Measurements from ENCODE around the gene RBM15. TPM values are rescaled to one million over a fixed set of nuclear protein-coding genes. Genes with fewer than 3 reads are reported as not detected.

RBM15 gene
- total and polyA plus RNA-seq, 2 donors (not counting 3 experiments of a cell fraction or from before 2014, with no cell fraction given): 8.5 to 29.5 TPM

DNA sequence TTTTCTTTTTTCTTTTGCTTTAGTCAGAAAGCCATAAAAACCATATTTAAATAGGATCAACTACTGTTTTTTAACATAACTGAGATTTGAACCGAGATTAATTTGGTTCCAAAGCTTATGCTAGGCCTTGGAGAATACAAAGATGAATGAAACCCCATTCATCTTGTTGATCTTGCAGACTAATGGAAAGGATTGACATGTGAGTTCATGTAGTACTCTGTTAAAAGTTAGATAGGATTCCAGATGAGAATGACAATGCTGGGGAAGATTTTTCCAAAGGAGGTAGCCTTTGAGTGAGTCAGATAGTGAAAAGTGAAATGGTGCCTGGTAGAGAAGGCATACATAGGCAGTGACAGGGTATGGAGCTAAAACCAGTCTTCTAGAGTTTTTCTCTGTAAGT, 22.7 kb downstream of the RBM15 start:
- FAIRE-seq: no peak
- TF ChIP-seq JUN (IDR thresholded peaks at IDR 0.05; ENCODE audit: borderline replicate concordance, insufficient read depth, insufficient read length, low read depth) (no peak), POLR2A (IDR thresholded peaks at IDR 0.05; ENCODE audit: low read depth, low read length) (no peak), FOS (IDR thresholded peaks at IDR 0.05; ENCODE audit: borderline replicate concordance, insufficient read depth, low read length) (no peak), EZH2 (IDR thresholded peaks at IDR 0.05; ENCODE audit: borderline replicate concordance, low read depth, low read length, severe bottlenecking) (no peak), GATA2 (IDR thresholded peaks at IDR 0.05; ENCODE audit: insufficient read depth, insufficient read length, low read depth, low read length) (no peak), POLR2AphosphoS5 (IDR thresholded peaks at IDR 0.05; ENCODE audit: insufficient read depth, low read depth, low read length) (no peak), MYC (IDR thresholded peaks at IDR 0.05; ENCODE audit: low read depth, low read length) (no peak)
- TF ChIP-seq, protein P1, sequence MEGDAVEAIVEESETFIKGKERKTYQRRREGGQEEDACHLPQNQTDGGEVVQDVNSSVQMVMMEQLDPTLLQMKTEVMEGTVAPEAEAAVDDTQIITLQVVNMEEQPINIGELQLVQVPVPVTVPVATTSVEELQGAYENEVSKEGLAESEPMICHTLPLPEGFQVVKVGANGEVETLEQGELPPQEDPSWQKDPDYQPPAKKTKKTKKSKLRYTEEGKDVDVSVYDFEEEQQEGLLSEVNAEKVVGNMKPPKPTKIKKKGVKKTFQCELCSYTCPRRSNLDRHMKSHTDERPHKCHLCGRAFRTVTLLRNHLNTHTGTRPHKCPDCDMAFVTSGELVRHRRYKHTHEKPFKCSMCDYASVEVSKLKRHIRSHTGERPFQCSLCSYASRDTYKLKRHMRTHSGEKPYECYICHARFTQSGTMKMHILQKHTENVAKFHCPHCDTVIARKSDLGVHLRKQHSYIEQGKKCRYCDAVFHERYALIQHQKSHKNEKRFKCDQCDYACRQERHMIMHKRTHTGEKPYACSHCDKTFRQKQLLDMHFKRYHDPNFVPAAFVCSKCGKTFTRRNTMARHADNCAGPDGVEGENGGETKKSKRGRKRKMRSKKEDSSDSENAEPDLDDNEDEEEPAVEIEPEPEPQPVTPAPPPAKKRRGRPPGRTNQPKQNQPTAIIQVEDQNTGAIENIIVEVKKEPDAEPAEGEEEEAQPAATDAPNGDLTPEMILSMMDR (IDR thresholded peaks at IDR 0.05; ENCODE audit: extremely low read depth in 1 of 2, insufficient read depth in 1 of 2, low read depth in 1 of 2, low read length in 2 of 2): no peak
- TF ChIP-seq, protein P2, sequence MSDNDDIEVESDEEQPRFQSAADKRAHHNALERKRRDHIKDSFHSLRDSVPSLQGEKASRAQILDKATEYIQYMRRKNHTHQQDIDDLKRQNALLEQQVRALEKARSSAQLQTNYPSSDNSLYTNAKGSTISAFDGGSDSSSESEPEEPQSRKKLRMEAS (IDR thresholded peaks at IDR 0.05; ENCODE audit: insufficient read depth, insufficient read length): no peak

More for the DNA sequence above, 22.7 kb downstream of the RBM15 start:
- Histone ChIP-seq H3K27me3 (ENCODE audit: control insufficient read depth in 2 of 2, insufficient read depth in 2 of 2, low read length in 2 of 2) (no peaks in the 10 kb centered on the region), H3K36me3 (ENCODE audit: control insufficient read depth in 2 of 2, extremely low read depth in 1 of 2, insufficient read depth in 2 of 2, low read length in 2 of 2) (peaks cover 0 to 3% of the 10 kb centered on the region in 2 experiments), H3K9ac (replicated peaks; ENCODE audit: extremely low read depth, insufficient read depth, low read length) (no peak overlapping the region), H2AFZ (ENCODE audit: low read depth, low read length) (no peak overlapping the region), H3K27ac (ENCODE audit: insufficient read depth, low read depth, low read length) (no peak overlapping the region), H3K79me2 (ENCODE audit: control insufficient read depth, insufficient read depth, low read length) (peaks cover 32% of the 10 kb centered on the region), H4K20me1 (replicated peaks; ENCODE audit: control insufficient read depth, extremely low read depth, insufficient read depth, low read length) (no peaks in the 10 kb centered on the region), H3K4me2 (ENCODE audit: insufficient read depth, low read length) (no peak overlapping the region), H3K9me1 (replicated peaks; ENCODE audit: control insufficient read depth, extremely low read depth, insufficient read depth, low read length) (no peaks in the 10 kb centered on the region), H3K9me3 (replicated peaks; ENCODE audit: control insufficient read depth, insufficient read depth, low read length) (no peaks in the 10 kb centered on the region), H3K4me1 (ENCODE audit: control insufficient read depth, extremely low read depth, insufficient read depth, low read length) (no peaks in the 10 kb centered on the region), H3K4me3 (replicated peaks in 1 of 3; ENCODE audit: insufficient read depth in 1 of 3, low read depth in 1 of 3, low read length in 3 of 3) (no peak overlapping the region)
- dilution Hi-C loops (cut with MboI; ENCODE audit: extremely low pct_ligation_motif_present, low sequenced_read_pairs) (no loop called here), intact Hi-C loops (cut with micrococcal nuclease) (no loop called here)
- no peak for DNase-seq (ENCODE audit: low read depth, low spot score)
- BruUV-seq (replicated peaks): no TSS peak
- POLR2A ChIA-PET: interaction anchor here (0.7 kb wide), 1 partner anchor 28 kb away, joined by 11 read pairs; no protein-coding TSS in a partner anchor
- CTCF ChIA-PET: interaction anchor here (1.5 to 1.9 kb wide), 2 partner anchors 21 to 154 kb away, joined by 4 to 5 read pairs; no protein-coding TSS in a partner anchor

All from endothelial cell of umbilical vein (primary cell).